Ishikawa (cell line): ENCODE data around the gene MYMX.

Source experiments
- EP300 ChIP-seq: IDR thresholded peaks from 2 replicates; pipeline ENCODE4 v1.6.1; 2012; ENCODE audit warnings: borderline replicate concordance
- ZBTB7A ChIP-seq: IDR thresholded peaks from 2 replicates; pipeline ENCODE4 v1.6.1; 2012; ENCODE audit warnings: low read depth

GRCh38 chr6:44230034-44230675, 13.4 kb downstream of the MYMX start:
- TF ChIP-seq EP300 (no peak), ZBTB7A (no peak)
